Measurements from ENCODE around the gene ARPC1A. TPM values are rescaled to one million over a fixed set of nuclear protein-coding genes. Genes with fewer than 3 reads are reported as not detected.

The ARPC1A gene
- total RNA-seq, 2 donors from 2014 or later = 76.3 to 99.5 TPM

DNA sequence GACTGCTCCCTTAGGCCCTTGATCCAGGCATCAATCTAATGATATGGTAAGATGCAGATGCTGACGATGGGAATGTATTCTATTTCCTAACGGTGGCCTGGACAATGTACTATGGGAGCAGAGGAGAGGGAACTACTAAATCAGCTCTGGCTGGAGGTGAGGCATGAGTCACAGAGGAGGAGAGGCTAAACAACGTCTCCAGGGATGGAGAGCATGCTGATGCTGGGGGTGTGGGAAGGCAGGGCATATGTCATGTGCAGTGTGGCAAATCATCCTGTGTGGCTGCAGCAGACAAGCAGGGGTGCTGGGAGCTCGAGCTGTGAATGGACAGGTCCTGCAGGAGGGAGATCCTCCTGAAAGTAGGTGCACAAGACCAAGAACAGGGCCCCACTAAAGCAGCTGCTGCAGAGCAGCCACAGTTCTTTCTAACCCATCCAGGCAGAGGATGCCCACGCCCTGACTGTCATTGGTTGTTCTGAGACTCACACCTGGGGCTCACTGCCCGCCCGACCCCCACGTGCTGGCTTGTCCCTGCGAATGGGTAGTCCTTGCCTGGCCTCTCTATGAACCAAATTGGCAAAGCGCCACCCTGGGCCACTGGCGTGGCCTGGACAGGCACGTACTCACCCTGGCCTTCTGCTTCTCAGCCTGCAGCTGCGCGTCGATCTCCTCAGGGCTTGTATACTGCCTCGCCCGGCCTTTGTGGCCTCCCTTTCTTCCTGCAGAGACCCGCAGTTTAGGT lies 78.7 kb downstream of the ARPC1A start:
- no peak for DNase-seq (ENCODE audit: low spot score)
- peaks cover 15 to 21% of the 10 kb centered on the region in 2 donors for H3K4me1 ChIP-seq (ENCODE audit: control insufficient read depth in 1 of 2, low read depth in 2 of 2)
- H3K36me3 ChIP-seq = peaks cover 33% of the 10 kb centered on the region
- TF ChIP-seq, protein P1, sequence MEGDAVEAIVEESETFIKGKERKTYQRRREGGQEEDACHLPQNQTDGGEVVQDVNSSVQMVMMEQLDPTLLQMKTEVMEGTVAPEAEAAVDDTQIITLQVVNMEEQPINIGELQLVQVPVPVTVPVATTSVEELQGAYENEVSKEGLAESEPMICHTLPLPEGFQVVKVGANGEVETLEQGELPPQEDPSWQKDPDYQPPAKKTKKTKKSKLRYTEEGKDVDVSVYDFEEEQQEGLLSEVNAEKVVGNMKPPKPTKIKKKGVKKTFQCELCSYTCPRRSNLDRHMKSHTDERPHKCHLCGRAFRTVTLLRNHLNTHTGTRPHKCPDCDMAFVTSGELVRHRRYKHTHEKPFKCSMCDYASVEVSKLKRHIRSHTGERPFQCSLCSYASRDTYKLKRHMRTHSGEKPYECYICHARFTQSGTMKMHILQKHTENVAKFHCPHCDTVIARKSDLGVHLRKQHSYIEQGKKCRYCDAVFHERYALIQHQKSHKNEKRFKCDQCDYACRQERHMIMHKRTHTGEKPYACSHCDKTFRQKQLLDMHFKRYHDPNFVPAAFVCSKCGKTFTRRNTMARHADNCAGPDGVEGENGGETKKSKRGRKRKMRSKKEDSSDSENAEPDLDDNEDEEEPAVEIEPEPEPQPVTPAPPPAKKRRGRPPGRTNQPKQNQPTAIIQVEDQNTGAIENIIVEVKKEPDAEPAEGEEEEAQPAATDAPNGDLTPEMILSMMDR (IDR thresholded peaks at IDR 0.05) = no peak
- H3K9me3 ChIP-seq = no peaks in the 10 kb centered on the region
- no peaks in the 10 kb centered on the region for H3K27me3 ChIP-seq (replicated peaks; ENCODE audit: insufficient read depth)
- no peak for ATAC-seq (ENCODE audit: insufficient number of reproducible peaks, low FRiP score, low read depth)
- H3K27ac ChIP-seq = no peak overlapping the region
- no peak overlapping the region for H3K4me3 ChIP-seq

GRCh38 chr7:99404977-99405320 lies 79.3 kb downstream of the ARPC1A start:
- H3K36me3 ChIP-seq = peaks cover 28% of the 10 kb centered on the region
- no peaks in the 10 kb centered on the region for H3K27me3 ChIP-seq (replicated peaks; ENCODE audit: insufficient read depth)
- TF ChIP-seq, protein P1 (IDR thresholded peaks at IDR 0.05) = no peak
- H3K4me1 ChIP-seq (ENCODE audit: control insufficient read depth in 1 of 2, low read depth in 2 of 2) = peaks cover 19 to 26% of the 10 kb centered on the region in 2 donors
- ATAC-seq (ENCODE audit: insufficient number of reproducible peaks, low FRiP score, low read depth) = no peak
- no peak overlapping the region for H3K27ac ChIP-seq
- no peak for DNase-seq (ENCODE audit: low spot score)
- H3K4me3 ChIP-seq = no peak overlapping the region
- no peaks in the 10 kb centered on the region for H3K9me3 ChIP-seq

DNA sequence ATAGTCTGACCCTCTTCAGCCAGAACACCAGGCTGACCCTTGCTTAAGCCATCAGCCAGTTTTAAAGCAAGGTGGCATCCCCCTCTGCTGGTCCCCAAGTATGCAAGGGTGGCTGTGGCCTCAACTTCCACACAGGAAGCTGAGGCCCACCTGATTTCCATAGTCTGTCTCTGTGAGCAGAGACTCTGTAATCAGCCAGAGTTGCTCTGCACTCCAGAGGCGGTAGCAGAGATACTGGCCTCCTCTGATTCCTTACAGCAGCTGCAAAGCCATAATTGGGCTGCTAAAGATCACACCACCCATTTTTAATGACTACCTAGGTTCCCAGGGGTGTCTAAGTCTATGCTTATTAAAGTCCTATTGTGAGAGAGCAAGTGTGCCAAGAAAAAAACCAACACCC lies 80.9 kb downstream of the ARPC1A start:
- no peak for DNase-seq (ENCODE audit: low spot score)
- TF ChIP-seq, protein P1 (IDR thresholded peaks at IDR 0.05) = no peak
- H3K9me3 ChIP-seq = no peaks in the 10 kb centered on the region
- no peak for ATAC-seq (ENCODE audit: insufficient number of reproducible peaks, low FRiP score, low read depth)
- peaks cover 21% of the 10 kb centered on the region for H3K36me3 ChIP-seq
- no peaks in the 10 kb centered on the region for H3K27me3 ChIP-seq (replicated peaks; ENCODE audit: insufficient read depth)
- no peak overlapping the region for H3K4me3 ChIP-seq
- no peak overlapping the region for H3K27ac ChIP-seq
- peaks cover 24 to 32% of the 10 kb centered on the region in 2 donors for H3K4me1 ChIP-seq (ENCODE audit: control insufficient read depth in 1 of 2, low read depth in 2 of 2)

GRCh38 chr7:99407872-99408378 lies 82.2 kb downstream of the ARPC1A start:
- no peaks in the 10 kb centered on the region for H3K27me3 ChIP-seq (replicated peaks; ENCODE audit: insufficient read depth)
- peaks cover 24% of the 10 kb centered on the region for H3K36me3 ChIP-seq
- peak overlapping the region; percentile 95 to 96 for H3K27ac ChIP-seq
- H3K9me3 ChIP-seq = no peaks in the 10 kb centered on the region
- TF ChIP-seq, protein P1 (IDR thresholded peaks at IDR 0.05) = no peak
- H3K4me3 ChIP-seq = peak overlapping the region; percentile 96
- peaks cover 24 to 32% of the 10 kb centered on the region in 2 donors for H3K4me1 ChIP-seq (ENCODE audit: control insufficient read depth in 1 of 2, low read depth in 2 of 2)
- peak; percentile 77 for DNase-seq (ENCODE audit: low spot score)
- peak; percentile 67 for ATAC-seq (ENCODE audit: insufficient number of reproducible peaks, low FRiP score, low read depth)

- peak within 1 kb of the TSS; percentile 95 to 96 for H3K27ac ChIP-seq
- peak within 1 kb of the TSS; percentile 96 for H3K4me3 ChIP-seq
- H3K4me1 ChIP-seq (ENCODE audit: control insufficient read depth in 1 of 2, low read depth in 2 of 2) = peaks cover 24 to 32% of the 10 kb centered on the region in 2 donors
- H3K9me3 ChIP-seq = no peaks in the 10 kb centered on the region
- DNase-seq (ENCODE audit: low spot score) = peak; percentile 62
- ATAC-seq (ENCODE audit: insufficient number of reproducible peaks, low FRiP score, low read depth) = peak; percentile 93
- TF ChIP-seq, protein P1 (IDR thresholded peaks at IDR 0.05) = no peak
- peaks cover 31% of the 10 kb centered on the region for H3K36me3 ChIP-seq
- no peaks in the 10 kb centered on the region for H3K27me3 ChIP-seq (replicated peaks; ENCODE audit: insufficient read depth)
These were observed 82.9 kb downstream of the ARPC1A start, which contains the start of the genes BUD31 and PDAP1 for GRCh38 chr7:99408379-99409191. TSS of gene BUD31 (plus strand) at chr7:99408969. CDS start at chr7:99411093, 2,124 bp downstream. TSS of gene PDAP1 (minus strand) at chr7:99408597. CDS start at chr7:99408548, 49 bp downstream.
